Right lung (tissue), 5 donors: ENCODE results near the gene ULBP1. TPM values are rescaled to one million over a fixed set of nuclear protein-coding genes. Genes with fewer than 3 reads are reported as not detected.
"Not testable (repeated sequence)": the region's sequence is repeated elsewhere in the genome, so short reads cannot be mapped to it uniquely, and the experiment has no call there.

Source experiments
- DNase-seq, 2 donors: peaks; one replicate each; pipeline ENCODE4 v3.0.0-alpha.2; 2013
- polyA plus RNA-seq, 5 donors: library from polyadenylated mRNA; unstranded; fragments of 120-200 nt; gene quantifications; one replicate each; pipeline versions ENCODE4 v1.2.1 to v1.2.3, GENCODE V29; 2013; ENCODE audit warnings: inconsistent platforms in 1 of 5, low replicate concordance in 1 of 5; ENCODE audit not compliant: insufficient read length in 5 of 5, insufficient read depth in 1 of 5

The ULBP1 gene
- polyA plus RNA-seq, 5 donors = 3.9 to 5.1 (median 4.8) TPM

DNA sequence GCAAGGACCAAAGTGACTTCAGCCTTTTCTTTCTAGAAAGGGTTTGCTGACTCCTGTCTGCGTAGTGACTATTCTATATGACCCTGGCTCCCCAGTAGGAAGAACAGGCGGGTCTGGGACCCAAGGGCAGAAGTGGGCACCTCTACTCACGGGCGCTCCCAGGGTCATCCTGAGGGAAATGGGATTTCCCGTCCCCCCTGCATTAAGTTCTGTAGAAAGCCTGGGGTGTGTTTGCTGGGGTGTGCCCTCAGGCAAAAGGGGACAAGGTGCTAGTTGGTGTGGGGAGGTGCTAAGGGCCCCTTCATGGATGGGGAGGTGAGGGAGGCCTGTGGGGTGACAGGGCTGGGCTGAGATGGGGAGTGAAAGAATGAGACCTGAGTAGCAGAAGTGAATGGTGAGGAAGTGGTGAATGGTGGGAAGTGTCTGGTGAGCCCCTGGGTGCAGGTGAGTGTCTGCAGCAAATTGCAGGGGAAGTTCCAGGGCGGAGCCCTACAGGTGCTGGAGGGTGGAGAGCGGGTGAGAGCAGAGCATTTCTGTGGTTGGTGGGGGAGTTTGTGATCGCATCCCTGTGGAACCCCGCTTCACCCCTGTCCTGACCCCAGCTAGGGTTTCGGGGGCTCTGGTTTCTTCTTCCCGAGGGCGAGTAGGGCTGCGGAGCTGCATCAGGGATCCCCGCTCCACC, 40.5 kb downstream of the ULBP1 start:
- no peak for DNase-seq

DNA sequence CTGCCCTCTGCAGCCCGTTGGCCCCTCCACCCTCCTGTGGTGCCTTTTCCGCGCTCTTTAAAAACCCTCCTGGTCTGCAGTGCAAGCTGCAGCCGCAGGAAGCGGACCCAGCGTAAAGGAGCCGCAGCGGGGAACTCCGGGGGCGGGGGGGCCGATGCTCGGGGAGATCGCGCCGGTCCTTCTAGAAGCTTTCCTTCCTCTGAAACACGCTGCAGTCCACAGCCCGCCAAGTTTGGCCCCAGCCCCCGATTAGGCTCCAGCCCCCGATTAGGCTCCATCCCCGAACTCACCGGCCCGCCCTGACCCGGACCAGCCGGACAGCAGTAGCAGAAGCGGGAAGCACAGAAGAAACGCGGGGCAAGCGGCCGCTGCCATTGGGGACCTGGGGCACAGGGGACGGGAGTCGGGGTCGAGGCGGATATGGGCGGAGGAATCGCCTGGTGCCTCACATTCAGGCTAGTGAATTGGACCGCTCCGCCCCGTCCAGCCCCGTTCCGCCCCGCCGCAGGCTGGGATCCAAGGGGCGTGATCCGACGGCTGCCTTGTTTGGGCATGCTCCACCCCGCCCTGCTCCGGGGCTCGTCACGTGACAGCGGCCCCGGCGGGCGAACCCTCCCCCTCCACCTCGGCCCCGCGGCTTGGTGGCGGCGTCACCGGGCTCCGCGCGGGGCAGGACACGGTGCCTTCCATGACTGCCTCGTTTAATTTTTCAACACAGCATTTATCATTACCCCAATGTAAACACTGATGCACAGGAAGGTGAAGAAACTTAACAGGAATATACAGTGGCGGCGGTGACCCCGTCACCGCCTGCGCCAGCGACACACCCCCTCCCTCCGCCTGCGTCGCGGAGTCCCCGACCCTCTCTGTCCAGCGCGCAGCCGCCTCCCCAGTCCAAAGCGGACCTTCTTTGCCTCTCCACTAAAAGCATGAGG, 41.3 kb downstream of the ULBP1 start:
- DNase-seq = peak; percentile 94

DNA sequence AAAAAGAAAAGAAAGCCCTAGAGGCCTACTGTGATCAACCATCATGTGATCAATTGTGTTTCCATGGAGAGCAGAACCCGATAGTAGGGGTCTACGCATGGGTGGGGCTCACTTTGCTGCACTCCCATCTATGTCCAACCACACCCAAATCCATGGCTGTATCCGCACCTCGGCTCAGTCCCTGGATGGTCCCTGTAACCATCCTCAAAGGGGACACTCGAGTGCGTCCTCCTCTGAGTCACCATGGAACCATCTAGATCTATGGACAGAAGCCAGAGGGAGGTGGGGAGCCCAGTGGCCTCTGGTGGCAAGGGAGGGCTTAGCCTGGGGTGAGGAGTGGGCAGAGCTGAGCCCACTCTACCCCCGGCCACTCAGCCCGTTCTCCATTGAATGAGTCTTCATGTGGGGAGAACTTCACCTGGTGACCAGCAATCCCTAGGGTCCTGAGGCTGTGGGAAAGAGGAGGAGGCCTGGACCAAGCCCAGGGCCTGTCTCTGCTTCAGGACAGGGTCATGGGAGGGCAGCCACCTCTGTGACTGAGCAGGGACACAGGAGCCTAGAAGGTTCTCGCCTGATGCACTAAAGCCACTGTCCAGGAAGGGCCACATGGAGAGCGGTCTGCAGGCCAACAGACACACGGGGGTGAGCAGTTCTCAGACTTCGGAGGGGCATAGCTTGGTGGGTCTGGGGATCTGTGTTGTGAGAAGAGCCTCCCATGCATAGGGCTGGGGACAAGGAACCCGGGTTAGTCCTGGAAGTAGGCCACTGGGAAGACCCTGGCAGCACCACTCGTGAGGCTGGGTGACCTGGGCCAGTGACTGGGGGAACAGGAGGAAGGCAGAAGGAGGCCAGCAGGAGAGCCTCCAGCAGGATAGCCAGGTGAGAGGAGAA, 42.3 kb downstream of the ULBP1 start:
- DNase-seq = no peak

DNA sequence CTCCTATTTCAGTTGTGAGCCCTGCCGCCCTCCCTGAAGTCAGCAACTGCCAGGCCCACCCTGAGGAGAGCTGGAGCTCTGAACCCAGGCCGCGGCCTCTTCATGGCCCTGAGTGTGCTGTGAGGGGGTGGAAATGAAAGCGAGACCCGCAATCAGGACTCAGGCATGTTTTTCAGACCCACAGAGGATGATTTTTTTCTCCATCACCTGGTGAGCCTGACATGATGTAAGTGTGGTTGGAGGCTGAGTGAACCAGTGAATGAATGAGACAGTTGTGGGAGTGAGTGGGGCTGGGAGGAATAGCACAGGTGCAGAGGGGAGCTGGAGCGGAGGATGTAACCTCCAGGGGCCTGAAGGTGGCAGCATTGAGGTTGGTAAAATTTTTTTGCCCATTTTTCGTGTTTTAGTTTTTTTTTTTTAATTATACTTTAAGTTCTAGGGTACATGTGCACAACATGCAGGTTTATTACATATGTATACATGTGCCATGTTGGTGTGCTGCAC, 43.3 kb downstream of the ULBP1 start:
- no peak for DNase-seq

DNA sequence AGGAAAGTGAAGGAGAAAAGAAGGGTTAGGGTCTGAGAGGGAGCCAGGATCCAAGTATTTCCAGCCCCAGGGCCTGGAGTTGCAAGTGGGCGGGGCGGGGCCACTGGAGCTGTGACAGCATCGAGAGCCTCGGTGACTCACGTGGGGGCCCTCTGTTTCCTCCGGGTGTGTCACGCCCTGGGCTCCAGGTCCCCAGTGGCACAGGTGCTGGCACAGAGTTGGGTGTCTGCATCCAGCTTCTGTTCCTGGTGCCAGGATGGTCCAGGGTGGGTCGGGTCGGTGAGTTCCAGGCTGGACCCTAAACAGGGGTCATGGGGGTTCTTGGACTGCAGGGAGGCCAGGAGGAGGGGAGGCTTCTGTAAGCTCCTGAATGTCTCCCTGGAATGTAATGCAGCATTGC, 44.8 kb downstream of the ULBP1 start:
- DNase-seq = no peak

GRCh38 chr6:150012846-150013784, 49.4 kb downstream of the ULBP1 start:
- not testable (repeated sequence) for DNase-seq

GRCh38 chr6:150013785-150014622, 50.3 kb downstream of the ULBP1 start:
- not testable (repeated sequence) for DNase-seq

- not testable (repeated sequence) for DNase-seq
These were observed 51.0 kb downstream of the ULBP1 start for GRCh38 chr6:150014623-150015280.

- not testable (repeated sequence) for DNase-seq
These were observed 51.7 kb downstream of the ULBP1 start for GRCh38 chr6:150015281-150016001.

DNA sequence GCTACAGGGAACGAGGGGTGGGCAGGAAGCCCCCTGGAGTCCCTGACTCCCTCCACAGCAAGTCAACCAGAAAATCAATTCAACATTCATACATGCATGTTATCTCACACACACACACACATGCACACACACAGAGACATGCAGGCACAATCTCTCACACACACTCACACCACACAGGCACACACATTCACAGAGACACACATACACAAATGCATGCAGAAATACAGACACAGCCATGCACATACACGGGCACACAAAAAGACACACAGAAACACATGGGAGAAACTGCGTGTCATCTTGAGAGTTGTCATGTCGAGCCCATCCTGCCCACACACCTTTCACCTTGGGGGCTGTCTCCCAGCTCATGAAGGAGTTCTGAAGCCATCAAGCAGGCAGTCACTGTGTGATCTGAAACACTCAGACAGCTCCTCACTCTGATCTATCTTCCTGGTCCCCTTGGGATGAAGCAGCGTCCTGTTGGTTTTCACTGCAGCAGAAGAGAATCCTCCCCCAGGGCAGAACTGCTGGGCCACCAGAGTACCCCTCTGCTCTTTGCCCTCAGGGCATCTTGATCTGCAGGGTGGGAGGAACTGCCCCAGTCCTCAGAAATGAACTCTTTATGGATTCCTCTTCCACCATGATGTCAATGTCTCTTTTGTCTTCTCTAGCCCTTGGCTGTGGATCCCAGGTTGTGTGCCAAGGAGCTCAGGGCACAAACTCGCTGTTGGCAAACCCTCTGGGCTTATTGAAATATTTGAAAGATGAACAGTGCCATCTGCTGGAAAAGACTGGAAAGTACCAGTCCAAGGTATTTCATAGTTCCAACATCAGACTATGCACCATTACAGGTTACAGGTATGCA, 52.8 kb downstream of the ULBP1 start:
- peak; percentile 52 to 55 for DNase-seq

DNA sequence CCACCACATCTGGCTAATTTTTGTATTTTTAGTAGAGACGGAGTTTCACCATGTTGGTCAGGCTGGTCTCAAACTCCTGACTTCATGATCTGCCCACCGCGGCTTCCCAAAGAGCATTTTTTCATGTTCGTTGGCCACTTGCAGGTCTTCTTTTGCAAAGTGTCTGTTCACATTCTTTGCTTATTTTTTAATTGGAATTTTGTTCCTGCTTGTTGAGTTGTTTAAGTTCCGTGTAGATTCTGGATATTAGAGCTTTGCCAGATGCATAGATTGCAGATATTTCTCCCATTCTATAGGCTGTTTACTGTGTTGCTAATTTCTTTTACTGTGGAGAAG, 53.4 kb downstream of the ULBP1 start:
- DNase-seq = not testable (repeated sequence)

DNA sequence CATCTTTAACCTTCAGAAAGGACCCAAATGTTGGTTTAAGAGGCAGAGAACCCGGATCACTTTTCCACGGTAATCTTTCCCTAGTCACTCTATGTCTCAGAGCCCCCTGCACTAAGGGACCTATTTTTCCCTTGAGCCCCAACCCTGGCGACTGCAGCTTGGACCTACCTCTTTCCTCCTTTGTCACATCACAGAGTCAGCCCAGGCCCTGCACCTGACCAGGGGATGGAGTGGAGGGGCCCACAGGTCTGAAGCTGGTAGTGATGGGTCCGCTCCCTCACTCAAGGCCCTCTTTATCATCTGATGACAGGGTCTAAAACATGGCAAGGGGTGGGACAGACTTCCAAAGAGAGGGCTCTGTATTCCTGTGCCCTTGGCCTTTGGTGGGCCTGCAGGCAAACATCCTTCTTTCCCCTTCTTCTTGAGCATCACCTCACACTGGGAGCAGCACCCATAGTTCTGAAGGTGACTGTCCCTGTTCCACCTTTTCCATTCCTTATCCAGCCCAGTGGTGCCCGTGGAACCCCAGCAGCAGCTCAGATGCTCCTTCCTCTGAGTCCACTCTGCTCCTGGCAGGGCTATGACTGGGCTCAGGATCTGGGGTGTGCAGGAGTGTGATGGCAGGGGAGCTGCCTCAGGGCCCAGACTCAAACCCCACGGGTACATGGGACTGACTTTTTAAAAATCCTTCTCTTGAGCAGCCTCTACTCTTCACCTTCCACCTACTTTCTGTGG, 55.3 kb downstream of the ULBP1 start:
- no peak for DNase-seq

DNA sequence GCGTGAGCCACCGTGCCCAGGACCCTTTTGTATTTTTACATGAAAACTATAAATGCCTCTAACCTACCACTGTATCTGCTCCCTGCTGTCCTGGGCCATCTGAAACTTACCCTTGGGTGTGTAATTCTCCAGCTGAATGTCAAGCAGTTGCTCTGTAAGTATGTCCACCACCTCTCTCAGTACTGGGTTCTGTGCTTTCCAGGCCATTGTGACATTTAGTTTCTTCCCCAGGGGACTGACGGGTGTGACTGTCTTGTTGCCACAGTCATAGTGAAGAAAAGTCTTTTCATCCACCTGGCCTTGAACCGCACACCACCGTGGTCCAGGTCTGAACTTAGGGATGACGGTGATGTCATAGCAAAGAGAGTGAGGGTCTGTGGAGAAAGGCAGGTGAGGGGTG, 58.1 kb downstream of the ULBP1 start:
- DNase-seq = not testable (repeated sequence)
